K562 (cell line): ENCODE measurements around the gene PDE4A. TPM values are rescaled to one million over a fixed set of nuclear protein-coding genes. Genes with fewer than 3 reads are reported as not detected.

Experiments used
- ATAC-seq: fragments of 200-7000 bp; cut with Tn5 transposase; 3 replicates; pipeline ENCODE4 v1.9.1; 2020; ENCODE audit warnings: moderate library complexity
- BruUV-seq: library from RNA; stranded (reverse); fragments of 400-500 nt; replicated peaks from 2 replicates; lab custom pipeline; 2021; lab: Mats Ljungman, UMichigan
- CTCF ChIA-PET: fragments of 300-600 bp; formaldehyde crosslinking; extraction: SDS; loops from one replicate; lab custom pipeline; 2021; ENCODE audit warnings: low intra/inter-chr PET ratio; lab: Yijun Ruan, JAX
- POLR2A ChIA-PET: fragments of 300-600, 350-650 bp; sonication (Branson Sonifier 250); formaldehyde crosslinking; extraction: SDS; loops from one replicate; lab custom pipeline; 2021; ENCODE audit warnings: antibody characterized with exemption, inconsistent platforms; lab: Yijun Ruan, JAX
- DNase-seq, 4 experiments: peaks; one replicate each; pipeline versions ENCODE4 v3.0.0 to v3.0.0-alpha.2; 2011 to 2018; ENCODE audit warnings: low spot score in 3 of 4, mixed read lengths in 3 of 4; ENCODE audit errors: extremely low read depth in 1 of 4
- FAIRE-seq: peaks from 2 replicates; lab custom pipeline; 2011; peaks lifted over from hg19 to GRCh38; lab: Jason Lieb, UNC
- H2AFZ ChIP-seq: 2 replicates; pipeline ENCODE4 v1.6.0; 2011; ENCODE audit warnings: low read depth, low read length, control low read depth, inconsistent platforms
- H3K27ac ChIP-seq: fragments of 200-600 bp; 3 replicates; pipeline ENCODE4 v1.8.0; 2011; ENCODE audit warnings: low read depth, mild to moderate bottlenecking, control low read depth, inconsistent platforms, low read length, moderate library complexity, mixed read lengths; ENCODE audit errors: extremely low read depth
- H3K27me3 ChIP-seq, 2 experiments: fragments of 300-600 bp in 1 of 2; 2 replicates in 1 of 2; 3 replicates in 1 of 2; pipeline versions ENCODE4 v1.6.0 to v1.8.0; 2011; ENCODE audit warnings: inconsistent platforms in 2 of 2, low read length in 2 of 2, mild to moderate bottlenecking in 1 of 2, mixed read lengths in 1 of 2, moderate library complexity in 1 of 2; ENCODE audit not compliant: control insufficient read depth in 2 of 2, insufficient read depth in 2 of 2
- H3K36me3 ChIP-seq: fragments of 300-600 bp; 3 replicates; pipeline ENCODE4 v1.8.0; 2011; ENCODE audit warnings: mild to moderate bottlenecking, low read length, inconsistent platforms; ENCODE audit not compliant: control insufficient read depth, insufficient read depth
- H3K4me1 ChIP-seq, 2 experiments: fragments of 200-600 bp in 1 of 2; replicated peaks in 1 of 2; 2 replicates in 1 of 2; 3 replicates in 1 of 2; pipeline versions ENCODE4 v1.5.1 to v1.8.0; 2011; ENCODE audit warnings: inconsistent platforms in 2 of 2, low read length in 2 of 2, mild to moderate bottlenecking in 1 of 2, mixed read lengths in 1 of 2, moderate library complexity in 1 of 2; ENCODE audit not compliant: control insufficient read depth in 2 of 2, insufficient read depth in 2 of 2
- H3K4me2 ChIP-seq: 2 replicates; pipeline ENCODE4 v1.6.1; 2011; ENCODE audit warnings: low read length, control low read depth, inconsistent platforms, mixed read lengths; ENCODE audit not compliant: insufficient read depth
- H3K4me3 ChIP-seq: fragments of 200-600 bp; sonication (generic), shearing (Covaris generic); 2 replicates; pipeline ENCODE4 v1.5.1; 2016; ENCODE audit warnings: control low read depth, inconsistent platforms
- H3K79me2 ChIP-seq: fragments of 200-600 bp; 3 replicates; pipeline ENCODE4 v1.8.0; 2011; ENCODE audit warnings: low read length, inconsistent platforms; ENCODE audit not compliant: control insufficient read depth, insufficient read depth
- H3K9ac ChIP-seq, 2 experiments: 2 replicates each; pipeline versions ENCODE4 v1.6.0 to v1.6.1; 2011; ENCODE audit warnings: low read depth in 2 of 2, low read length in 2 of 2, control low read depth in 1 of 2, inconsistent platforms in 1 of 2, mild to moderate bottlenecking in 1 of 2, mixed read lengths in 1 of 2; ENCODE audit not compliant: insufficient read depth in 1 of 2
- H3K9me1 ChIP-seq: one replicate; pipeline ENCODE4 v1.6.0; 2011; ENCODE audit warnings: inconsistent platforms, mild to moderate bottlenecking, low read length, moderate library complexity; ENCODE audit not compliant: control insufficient read depth, insufficient read depth
- H3K9me3 ChIP-seq: replicated peaks from 2 replicates; pipeline ENCODE4 v1.5.1; 2011; ENCODE audit warnings: low read depth, low read length, inconsistent platforms; ENCODE audit not compliant: control insufficient read depth, insufficient read depth
- H4K20me1 ChIP-seq: replicated peaks from 2 replicates; pipeline ENCODE4 v1.6.1; 2011; ENCODE audit warnings: low read length, inconsistent platforms, mixed read lengths; ENCODE audit not compliant: control insufficient read depth, insufficient read depth
- IRF2 ChIP-seq: sonication (generic); formaldehyde crosslinking; IDR thresholded peaks from 2 replicates; pipeline ENCODE4 v1.8.1; 2022; ENCODE audit warnings: mild to moderate bottlenecking, missing genetic modification reagents
- KHSRP ChIP-seq: fragments of 450-650 bp; IDR thresholded peaks from 2 replicates; pipeline ENCODE4 v1.6.1; 2017
- MXI1 ChIP-seq: IDR thresholded peaks from 2 replicates; pipeline ENCODE4 v1.6.1; 2011; ENCODE audit warnings: low read depth, mild to moderate bottlenecking, improper control_type of control experiment, low read length
- PCBP1 ChIP-seq: fragments of 200-400 bp; formaldehyde crosslinking; IDR thresholded peaks from 2 replicates; pipeline ENCODE4 v1.6.1; 2018; ENCODE audit warnings: mild to moderate bottlenecking, low read depth, low read length; ENCODE audit not compliant: poor library complexity, severe bottlenecking
- SAP30 ChIP-seq: fragments of 200-600 bp; sonication (generic); IDR thresholded peaks from 2 replicates; pipeline ENCODE4 v1.6.1; 2012; ENCODE audit warnings: borderline replicate concordance, low read depth, mild to moderate bottlenecking, moderate library complexity, low read length, control low read depth, inconsistent platforms; ENCODE audit not compliant: insufficient read depth, poor library complexity, severe bottlenecking
- TAF7 ChIP-seq: fragments of 450-650 bp; IDR thresholded peaks from 2 replicates; pipeline ENCODE4 v1.6.1; 2016; ENCODE audit warnings: missing genetic modification characterization, missing compliant biosample characterization
- WGBS: fragments of 100-300 bp; shearing (Covaris generic); methylation state at CpG from one replicate; pipeline ENCODE4 v1.1.6; 2016; ENCODE audit warnings: low coverage, mixed read lengths; ENCODE audit not compliant: insufficient coverage; ENCODE audit errors: missing lambda C conversion rate; 5-methylcytosine and 5-hydroxymethylcytosine counted together
- in situ Hi-C: fragments of 300-500 bp; cut with MboI; formaldehyde crosslinking; loops from 4 replicates; pipeline ENCODE4 v1.15.0; 2018; ENCODE audit warnings: inconsistent platforms, mixed read lengths
- intact Hi-C: fragments of 100-400 bp; cut with micrococcal nuclease; formaldehyde crosslinking; loops from 2 replicates; pipeline ENCODE4 v1.14.2; 2022
- polyA plus RNA-seq, 8 experiments: library from polyadenylated mRNA; depleted of rRNA in 4 of 8; stranded (reverse) in 5 of 8; unstranded in 3 of 8; fragments of >200 nt; fragmentation: Nextera tagmentation in 2 of 8; fragmentation: Illumina TruSeq in 1 of 8; extraction: Ambion mirVana in 2 of 8; extraction: Trizol in 1 of 8; gene quantifications; 2 replicates each; pipeline versions ENCODE4 v1.2.1 to v1.2.3, GENCODE V29; 2011 to 2014; ENCODE audit warnings: inconsistent platforms in 1 of 8, missing spikeins in 1 of 8
- total RNA-seq, 7 experiments: library from RNA; depleted of rRNA in 6 of 7; stranded (reverse); fragments of >200 nt in 6 of 7; fragmentation: Illumina TruSeq in 2 of 7; extraction: Trizol in 2 of 7; gene quantifications; 2 replicates each; pipeline versions ENCODE4 v1.2.1 to v1.2.3, GENCODE V29; 2011 to 2021; ENCODE audit warnings: low replicate concordance in 1 of 7
- TF ChIP-seq, protein P1 (sequence below): fragments of 450-650 bp; IDR thresholded peaks from 2 replicates; pipeline ENCODE4 v1.6.1; 2016; ENCODE audit warnings: low read depth, mild to moderate bottlenecking, moderate library complexity
- TF ChIP-seq, protein P2 (sequence below): sonication (generic); formaldehyde crosslinking; IDR thresholded peaks from 2 replicates; pipeline ENCODE4 v1.8.0; 2023; ENCODE audit warnings: mild to moderate bottlenecking, missing genetic modification reagents
- TF ChIP-seq, protein P3 (sequence below): sonication (generic); formaldehyde crosslinking; IDR thresholded peaks from 2 replicates; pipeline ENCODE4 v1.8.1; 2023; ENCODE audit warnings: mild to moderate bottlenecking, missing genetic modification reagents

PDE4A gene
- total and polyA plus RNA-seq, 9 of the 15 experiments (the other 6 are each of a cell fraction or from before 2014, with no cell fraction given) = 0.66 to 26.9 (median 4.6) TPM

DNA sequence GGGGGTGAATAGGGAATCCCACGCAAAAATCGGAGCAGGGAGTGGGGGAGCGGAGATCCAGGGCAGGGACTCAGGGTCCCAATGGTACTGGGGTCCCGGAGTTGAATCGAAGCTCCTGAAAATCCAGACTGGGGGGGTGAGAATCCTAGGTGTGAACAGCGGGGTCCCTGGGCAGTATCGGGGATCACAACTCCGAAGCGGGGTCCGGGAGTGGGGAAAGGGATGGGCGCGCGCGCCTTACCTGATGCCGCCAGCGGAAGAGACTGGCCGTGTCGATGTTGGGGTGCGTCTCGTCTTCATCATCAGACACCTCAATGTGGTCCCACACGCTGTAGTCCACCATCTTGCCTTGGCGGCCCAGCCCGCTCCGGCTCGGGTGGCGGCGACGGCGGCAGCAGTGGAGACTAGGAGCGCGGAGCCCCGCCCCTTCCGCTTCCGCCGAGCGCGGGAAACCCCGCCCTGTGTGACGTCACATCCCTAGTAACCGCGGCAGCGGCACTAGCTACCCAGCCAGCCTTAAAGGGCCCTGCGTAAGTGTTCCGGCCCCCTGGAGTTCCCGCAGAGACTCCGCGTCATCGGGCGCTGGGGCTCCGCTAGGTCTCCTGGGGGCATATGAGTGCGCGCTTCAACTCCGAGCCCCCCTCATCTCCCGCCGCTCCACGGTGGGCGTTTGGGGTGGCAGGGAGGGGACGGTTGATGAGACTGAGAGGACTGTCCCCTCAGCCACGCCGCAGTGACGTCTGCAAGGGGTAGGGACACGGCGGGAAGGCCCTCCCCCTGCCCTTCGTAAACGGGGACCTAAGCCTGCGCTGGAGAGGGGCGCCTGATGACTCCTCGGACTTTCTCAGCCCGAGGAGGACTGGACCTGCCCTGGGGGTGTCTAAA, 17.0 kb upstream of the PDE4A start, which contains the start of gene CDC37 (continued):
- TF ChIP-seq SAP30 (peak; percentile 97), TAF7 (peak; percentile 31; the same call in 1 of the 2 replicates), MXI1 (peak; percentile 95)
- TF ChIP-seq, protein P1, sequence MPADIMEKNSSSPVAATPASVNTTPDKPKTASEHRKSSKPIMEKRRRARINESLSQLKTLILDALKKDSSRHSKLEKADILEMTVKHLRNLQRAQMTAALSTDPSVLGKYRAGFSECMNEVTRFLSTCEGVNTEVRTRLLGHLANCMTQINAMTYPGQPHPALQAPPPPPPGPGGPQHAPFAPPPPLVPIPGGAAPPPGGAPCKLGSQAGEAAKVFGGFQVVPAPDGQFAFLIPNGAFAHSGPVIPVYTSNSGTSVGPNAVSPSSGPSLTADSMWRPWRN = no peak

DNA sequence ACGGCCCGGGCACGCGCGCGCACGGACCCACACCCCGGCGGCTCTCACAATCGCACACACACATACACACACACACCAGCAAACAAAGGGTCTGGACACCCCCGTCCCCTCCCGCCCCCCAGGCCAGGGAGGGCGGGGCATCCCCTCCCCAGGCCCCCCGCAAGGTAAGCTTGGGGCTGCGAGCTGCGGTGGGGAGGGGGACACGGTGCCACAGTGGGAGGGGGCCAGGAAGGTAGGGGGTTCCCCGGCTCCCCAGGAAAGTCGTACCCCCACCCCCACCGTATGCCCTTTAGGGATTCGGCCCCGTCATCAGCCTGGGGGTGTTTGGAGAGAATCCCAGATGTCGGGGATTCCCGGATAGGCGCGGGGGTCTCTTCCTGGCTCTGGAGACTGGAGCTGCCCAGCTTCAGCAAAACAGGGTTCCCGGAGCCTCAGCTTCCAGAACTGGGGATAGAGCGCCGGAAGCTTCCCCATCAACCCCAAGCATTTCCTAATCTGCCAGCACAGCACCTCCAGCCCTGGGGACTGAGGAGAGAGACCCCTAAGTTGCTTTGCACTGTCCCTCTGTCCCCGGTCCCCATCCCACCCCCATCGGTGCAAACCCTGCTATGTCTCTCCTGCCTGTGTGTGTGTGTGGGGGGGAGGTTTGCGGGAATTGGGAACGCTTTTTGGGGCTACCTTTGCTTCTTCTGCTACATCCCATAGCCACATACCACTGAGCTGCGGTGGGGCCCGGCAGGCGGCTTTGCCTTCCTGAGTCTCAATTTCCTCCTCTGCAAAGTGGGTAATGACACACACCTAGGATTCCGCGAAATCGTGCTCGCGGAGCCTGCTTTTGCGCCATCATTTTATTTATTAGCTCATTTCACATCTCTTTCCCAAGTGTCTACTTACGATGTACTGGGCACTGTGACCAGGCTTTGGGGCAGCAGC, 15.2 kb upstream of the PDE4A start:
- ChIA-PET CTCF (interaction anchor here (1.0 to 2.2 kb wide), 5 partner anchors 12 to 31 kb away, joined by 5 to 11 read pairs (median 8); partner anchors contain the start of gene PDE4A), POLR2A (interaction anchor here (0.6 to 1.7 kb wide), 5 partner anchors 9 to 70 kb away, joined by 3 to 7 read pairs (median 3); no protein-coding TSS in a partner anchor)
- ATAC-seq = no peak
- Histone ChIP-seq H3K27me3 (no peaks in the 10 kb centered on the region), H2AFZ (peak overlapping the region; percentile 85), H3K27ac (no peak overlapping the region), H4K20me1 (peaks cover 14% of the 10 kb centered on the region), H3K4me3 (peak overlapping the region; percentile 99), H3K4me2 (peak overlapping the region; percentile 96), H3K9ac (peak overlapping the region in 1 of 2 experiments; percentile 94; a peak in 3 of 4 replicates), H3K9me1 (no peaks in the 10 kb centered on the region), H3K4me1 (peaks cover 12 to 41% of the 10 kb centered on the region in 2 experiments), H3K79me2 (peaks cover 36% of the 10 kb centered on the region), H3K36me3 (peaks cover 15% of the 10 kb centered on the region; the same call in 2 of the 3 replicates), H3K9me3 (no peaks in the 10 kb centered on the region)
- no peak for TF ChIP-seq KHSRP
- TF ChIP-seq, protein P2, sequence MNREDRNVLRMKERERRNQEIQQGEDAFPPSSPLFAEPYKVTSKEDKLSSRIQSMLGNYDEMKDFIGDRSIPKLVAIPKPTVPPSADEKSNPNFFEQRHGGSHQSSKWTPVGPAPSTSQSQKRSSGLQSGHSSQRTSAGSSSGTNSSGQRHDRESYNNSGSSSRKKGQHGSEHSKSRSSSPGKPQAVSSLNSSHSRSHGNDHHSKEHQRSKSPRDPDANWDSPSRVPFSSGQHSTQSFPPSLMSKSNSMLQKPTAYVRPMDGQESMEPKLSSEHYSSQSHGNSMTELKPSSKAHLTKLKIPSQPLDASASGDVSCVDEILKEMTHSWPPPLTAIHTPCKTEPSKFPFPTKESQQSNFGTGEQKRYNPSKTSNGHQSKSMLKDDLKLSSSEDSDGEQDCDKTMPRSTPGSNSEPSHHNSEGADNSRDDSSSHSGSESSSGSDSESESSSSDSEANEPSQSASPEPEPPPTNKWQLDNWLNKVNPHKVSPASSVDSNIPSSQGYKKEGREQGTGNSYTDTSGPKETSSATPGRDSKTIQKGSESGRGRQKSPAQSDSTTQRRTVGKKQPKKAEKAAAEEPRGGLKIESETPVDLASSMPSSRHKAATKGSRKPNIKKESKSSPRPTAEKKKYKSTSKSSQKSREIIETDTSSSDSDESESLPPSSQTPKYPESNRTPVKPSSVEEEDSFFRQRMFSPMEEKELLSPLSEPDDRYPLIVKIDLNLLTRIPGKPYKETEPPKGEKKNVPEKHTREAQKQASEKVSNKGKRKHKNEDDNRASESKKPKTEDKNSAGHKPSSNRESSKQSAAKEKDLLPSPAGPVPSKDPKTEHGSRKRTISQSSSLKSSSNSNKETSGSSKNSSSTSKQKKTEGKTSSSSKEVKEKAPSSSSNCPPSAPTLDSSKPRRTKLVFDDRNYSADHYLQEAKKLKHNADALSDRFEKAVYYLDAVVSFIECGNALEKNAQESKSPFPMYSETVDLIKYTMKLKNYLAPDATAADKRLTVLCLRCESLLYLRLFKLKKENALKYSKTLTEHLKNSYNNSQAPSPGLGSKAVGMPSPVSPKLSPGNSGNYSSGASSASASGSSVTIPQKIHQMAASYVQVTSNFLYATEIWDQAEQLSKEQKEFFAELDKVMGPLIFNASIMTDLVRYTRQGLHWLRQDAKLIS (CRISPR knock-in tag) = 0 out of 2 replicates have a peak, but pooled peaks have one; percentile 2
- TF ChIP-seq, protein P3, sequence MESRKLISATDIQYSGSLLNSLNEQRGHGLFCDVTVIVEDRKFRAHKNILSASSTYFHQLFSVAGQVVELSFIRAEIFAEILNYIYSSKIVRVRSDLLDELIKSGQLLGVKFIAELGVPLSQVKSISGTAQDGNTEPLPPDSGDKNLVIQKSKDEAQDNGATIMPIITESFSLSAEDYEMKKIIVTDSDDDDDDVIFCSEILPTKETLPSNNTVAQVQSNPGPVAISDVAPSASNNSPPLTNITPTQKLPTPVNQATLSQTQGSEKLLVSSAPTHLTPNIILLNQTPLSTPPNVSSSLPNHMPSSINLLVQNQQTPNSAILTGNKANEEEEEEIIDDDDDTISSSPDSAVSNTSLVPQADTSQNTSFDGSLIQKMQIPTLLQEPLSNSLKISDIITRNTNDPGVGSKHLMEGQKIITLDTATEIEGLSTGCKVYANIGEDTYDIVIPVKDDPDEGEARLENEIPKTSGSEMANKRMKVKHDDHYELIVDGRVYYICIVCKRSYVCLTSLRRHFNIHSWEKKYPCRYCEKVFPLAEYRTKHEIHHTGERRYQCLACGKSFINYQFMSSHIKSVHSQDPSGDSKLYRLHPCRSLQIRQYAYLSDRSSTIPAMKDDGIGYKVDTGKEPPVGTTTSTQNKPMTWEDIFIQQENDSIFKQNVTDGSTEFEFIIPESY (CRISPR knock-in tag) = peak; percentile 55; the same call in 1 of the 2 replicates
- TF ChIP-seq IRF2 (CRISPR knock-in tag) = no peak
- peak; percentile 16 for TF ChIP-seq PCBP1
- peak in 1 of 4 experiments; percentile 3 for DNase-seq
- in situ Hi-C loops (loop anchor here (5.0 kb wide), 1 partner anchor 167 kb away; no protein-coding TSS in a partner anchor), intact Hi-C loops (loop anchor here (1.0 to 5.0 kb wide), 3 partner anchors 31 to 292 kb away; no protein-coding TSS in a partner anchor)
- WGBS = 62% methylated on average over 15 of the region's 43 CpGs
- BruUV-seq = no TSS peak
- no peak for FAIRE-seq
